Activated CD4-positive, alpha-beta T cell treated with anti-CD3 and anti-CD28 coated beads, Interleukin-2, amount 50 U/mL, for 4 hours (primary cell): ENCODE measurements around the gene CRYZ.
"Not testable (repeated sequence)": the region's sequence is repeated elsewhere in the genome, so short reads cannot be mapped to it uniquely, and the experiment has no call there.

Source experiments
- DNase-seq, 2 experiments: peaks; one replicate each; pipeline ENCODE4 v3.0.0-alpha.2; 2020

The CRYZ gene

GRCh38 chr1:74677926-74678325 is 54.9 kb downstream of the CRYZ start:
- no peak for DNase-seq

- no peak for DNase-seq
These were observed 58.4 kb downstream of the CRYZ start for GRCh38 chr1:74674278-74675048.

- no peak for DNase-seq
These were observed 59.3 kb downstream of the CRYZ start, which contains the start of gene ERICH3 for GRCh38 chr1:74673351-74674111. Gene ERICH3, minus strand, starts transcription at chr1:74673792. Its CDS starts 273 bp downstream, at chr1:74673519.

- not testable (repeated sequence) for DNase-seq
These were observed 62.0 kb downstream of the CRYZ start for GRCh38 chr1:74670866-74671265.
